Spleen (tissue), 3 donors: Measurements from ENCODE around the gene TMEM106C.

ENCODE experiments used
- POLR2A ChIP-seq, 3 donors: fragments of 450-650 bp; IDR thresholded peaks; one replicate each; pipeline ENCODE4 v1.5.1; 2017; ENCODE audit warnings: antibody characterized with exemption in 3 of 3, mild to moderate bottlenecking in 1 of 3
- POLR2AphosphoS5 ChIP-seq, 3 donors: sonication (generic); formaldehyde crosslinking; IDR thresholded peaks; one replicate each; pipeline ENCODE4 v1.5.1; 2017; ENCODE audit warnings: antibody characterized with exemption in 3 of 3

DNA sequence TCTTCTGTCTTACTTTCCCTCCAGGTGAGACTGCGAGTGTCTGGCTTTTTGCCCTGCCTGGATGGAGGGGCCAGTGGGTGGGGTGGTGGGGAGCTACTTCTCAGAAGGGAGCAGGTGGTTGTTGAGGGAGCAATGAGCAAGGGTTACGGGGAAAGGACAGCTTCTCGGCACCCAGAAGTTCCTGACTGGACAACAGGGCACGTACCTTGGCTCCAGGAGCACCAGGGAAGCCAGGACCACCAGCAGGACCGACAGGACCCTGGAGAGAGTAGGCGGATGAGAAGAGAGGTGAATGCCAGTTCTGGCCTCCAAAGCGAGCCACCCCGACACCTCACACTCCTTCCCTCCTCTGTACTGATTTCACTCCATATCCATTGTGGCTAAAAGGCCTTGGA is 25.6 kb downstream of the TMEM106C start:
- TF ChIP-seq POLR2AphosphoS5 (IDR thresholded peaks at IDR 0.05): no peak
- no peak for TF ChIP-seq POLR2A (IDR thresholded peaks at IDR 0.05)
